HG03469 (cell line): ENCODE data around the gene SUCO.
"Not testable (repeated sequence)": the region's sequence is repeated elsewhere in the genome, so short reads cannot be mapped to it uniquely, and the experiment has no call there.

Source experiments
- ATAC-seq: cut with Tn5 transposase; IDR thresholded peaks from one replicate; pipeline ENCODE4 v1.9.1; 2021; ENCODE audit warnings: mild to moderate bottlenecking, moderate library complexity, moderate number of reproducible peaks; ENCODE audit not compliant: unreplicated experiment

Gene SUCO

DNA sequence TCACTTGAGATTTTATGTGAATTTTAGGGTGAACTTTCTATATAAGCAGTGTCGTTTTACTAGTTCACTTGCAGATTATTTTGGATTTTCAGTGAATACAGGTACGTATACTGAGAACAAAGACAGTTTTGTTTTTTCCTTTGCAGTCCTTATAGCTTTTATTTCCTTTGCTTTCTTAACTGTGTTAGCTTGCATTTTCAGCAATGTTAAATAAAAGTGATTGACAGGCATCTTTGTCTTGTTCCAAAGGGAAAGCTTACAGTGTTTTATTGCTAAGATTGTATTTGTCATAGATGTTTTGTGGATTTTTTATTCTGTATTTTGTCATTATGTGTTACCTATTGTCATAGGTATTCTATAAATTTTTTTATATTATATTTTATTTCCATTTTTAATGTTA is 72.7 kb downstream of the SUCO start:
- ATAC-seq, result no peak

- no peak for ATAC-seq
Observed at GRCh38 chr1:172607145-172607544, 74.2 kb downstream of the SUCO start.

- no peak for ATAC-seq
Observed at GRCh38 chr1:172608098-172608601, 75.2 kb downstream of the SUCO start.

- no peak for ATAC-seq
Observed at GRCh38 chr1:172609528-172609927, 76.6 kb downstream of the SUCO start.

- ATAC-seq, result no peak
Observed at GRCh38 chr1:172612478-172612877, 79.5 kb downstream of the SUCO start.

DNA sequence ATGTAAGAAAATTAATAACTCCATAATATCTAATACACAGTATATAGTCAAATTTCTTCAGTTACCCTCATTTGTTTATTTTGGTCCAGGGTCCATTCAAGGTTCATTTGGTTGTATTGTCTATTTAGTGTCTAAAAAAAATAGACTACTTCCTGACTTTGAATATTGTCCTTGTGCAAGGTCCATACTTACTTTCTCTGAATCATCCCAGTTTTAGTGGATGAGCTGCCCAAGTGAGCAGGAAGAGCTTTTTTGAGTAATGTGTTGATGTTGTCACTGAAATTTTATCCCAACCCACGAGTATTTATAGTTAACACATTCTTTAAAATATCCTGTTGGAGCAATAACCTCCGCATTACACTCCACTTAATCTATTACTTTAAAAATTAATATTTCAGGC is 80.3 kb downstream of the SUCO start:
- no peak for ATAC-seq

DNA sequence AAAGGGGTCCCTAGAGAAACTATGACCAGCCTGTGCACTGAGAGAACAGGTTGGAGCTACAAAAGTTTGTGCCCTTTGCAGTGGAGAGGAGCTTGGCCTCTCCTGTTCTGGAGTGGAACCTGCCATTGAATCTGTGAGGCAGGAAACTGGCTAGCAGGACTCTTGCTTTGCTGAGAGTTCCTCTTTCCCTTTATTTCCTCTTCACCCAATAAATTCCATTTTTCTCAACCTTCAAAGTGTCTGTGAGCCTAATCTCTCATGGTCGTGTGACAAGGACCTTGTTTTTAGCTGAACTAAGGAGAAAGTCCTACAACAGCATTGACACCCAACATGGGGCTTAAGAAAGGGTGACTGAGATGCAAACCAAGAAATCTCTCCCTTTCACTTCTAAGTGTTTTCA is 83.2 kb downstream of the SUCO start:
- ATAC-seq, result no peak

DNA sequence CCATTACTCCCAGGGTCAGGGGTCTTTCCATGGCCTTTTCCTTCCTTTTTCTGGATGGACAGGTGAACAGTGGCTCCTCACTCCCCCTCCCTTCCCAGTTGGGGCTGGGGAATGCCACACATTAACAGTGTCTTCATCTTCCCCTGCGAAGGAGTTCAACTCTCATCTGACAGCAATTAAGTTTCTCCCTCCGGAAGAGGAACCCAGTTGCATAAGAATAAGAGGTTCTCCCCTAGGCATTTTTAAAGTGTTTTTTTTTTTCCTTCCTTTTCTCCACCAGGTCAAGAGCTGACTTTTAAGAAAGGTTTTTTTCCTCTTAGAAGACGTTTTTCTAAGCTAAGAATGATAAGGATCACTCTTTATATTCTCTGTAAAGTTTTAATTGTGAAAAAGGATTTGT is 83.7 kb downstream of the SUCO start:
- no peak for ATAC-seq

- ATAC-seq, result not testable (repeated sequence)
Observed at GRCh38 chr1:172620603-172621002, 87.7 kb downstream of the SUCO start.

GRCh38 chr1:172622541-172622940 is 89.6 kb downstream of the SUCO start:
- ATAC-seq, result no peak

- ATAC-seq, result no peak
Observed at GRCh38 chr1:172623748-172624147, 90.8 kb downstream of the SUCO start.

DNA sequence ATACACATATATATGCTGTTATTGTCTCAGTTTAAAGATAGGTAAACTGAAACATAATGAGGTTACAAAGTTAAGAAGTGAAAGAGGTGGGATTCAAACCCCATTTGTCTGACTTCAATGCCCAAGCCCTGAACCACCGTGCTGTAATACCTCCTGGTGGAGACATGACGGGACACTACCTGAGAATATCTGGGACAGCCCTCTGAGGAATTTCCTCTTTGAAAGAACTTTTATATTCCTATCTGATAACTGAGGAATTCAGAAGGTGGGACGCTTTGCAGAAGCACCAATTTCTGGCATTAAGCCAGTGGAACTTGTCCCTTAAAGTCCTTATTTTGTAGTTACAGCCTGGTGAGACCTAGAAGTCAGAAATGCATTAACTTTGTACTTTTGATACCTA is 93.9 kb downstream of the SUCO start:
- no peak for ATAC-seq

DNA sequence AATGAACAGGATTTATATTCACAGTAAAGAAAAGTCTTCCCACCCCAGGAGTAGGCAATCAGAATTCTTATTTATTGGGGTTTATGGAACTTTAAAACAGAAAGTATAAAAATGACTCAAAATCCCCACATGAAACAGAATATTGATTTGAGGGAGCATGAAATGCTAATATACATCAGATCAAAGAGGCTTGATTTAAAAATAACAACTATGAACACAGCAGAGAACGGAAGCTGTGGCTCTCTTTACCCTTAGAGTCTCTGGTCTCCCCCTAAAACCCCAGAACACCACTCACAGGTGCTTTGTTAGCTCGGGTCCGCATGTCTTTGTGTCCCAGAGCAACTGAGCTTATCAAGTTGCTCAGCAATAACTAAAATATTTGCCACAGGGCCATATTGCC is 94.8 kb downstream of the SUCO start:
- ATAC-seq, result no peak

DNA sequence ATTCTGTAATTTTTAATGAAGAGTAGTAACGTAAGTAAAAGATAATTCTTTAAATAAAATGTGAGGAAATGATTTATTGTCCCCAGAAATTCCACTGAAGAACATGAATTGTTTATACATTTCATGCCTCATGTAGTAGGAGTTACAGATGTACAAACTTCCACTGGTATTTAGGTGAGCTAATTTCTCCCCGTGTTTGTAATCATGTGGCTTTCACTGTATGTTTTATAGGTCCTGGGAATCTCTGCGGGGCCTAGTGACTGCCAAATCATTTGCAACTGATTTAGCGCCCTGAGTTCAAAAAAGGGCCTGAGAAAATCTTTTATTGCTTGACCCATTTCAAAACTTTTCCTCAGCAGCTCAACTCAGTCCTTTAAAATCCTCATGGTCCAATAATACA is 95.5 kb downstream of the SUCO start:
- no peak for ATAC-seq

GRCh38 chr1:172629170-172629569 is 96.2 kb downstream of the SUCO start:
- ATAC-seq, result no peak

GRCh38 chr1:172629638-172630037 is 96.7 kb downstream of the SUCO start:
- ATAC-seq, result no peak

GRCh38 chr1:172630056-172630818 is 97.3 kb downstream of the SUCO start:
- ATAC-seq, result no peak

DNA sequence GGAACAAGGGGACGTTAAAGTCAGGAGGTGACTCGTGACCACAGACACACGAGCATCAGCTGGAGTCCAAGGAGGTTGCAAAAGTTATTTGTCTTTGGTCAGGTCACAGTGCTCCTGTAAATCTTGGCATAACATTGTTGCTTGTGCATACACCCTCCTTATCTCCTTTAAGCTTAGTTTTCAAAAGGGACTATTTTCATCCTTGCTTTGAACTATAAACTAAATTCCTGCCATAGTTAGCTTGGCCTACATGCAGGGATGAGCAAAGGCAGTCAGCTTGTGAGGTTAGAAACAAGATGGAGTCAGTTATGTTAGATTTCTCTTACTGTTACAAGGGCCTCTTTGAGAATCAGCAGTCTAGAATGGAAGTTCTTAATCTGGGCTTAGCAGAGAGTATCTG is 97.9 kb downstream of the SUCO start:
- no peak for ATAC-seq

- ATAC-seq, result no peak
Observed at GRCh38 chr1:172637522-172637921, 104.6 kb downstream of the SUCO start.

DNA sequence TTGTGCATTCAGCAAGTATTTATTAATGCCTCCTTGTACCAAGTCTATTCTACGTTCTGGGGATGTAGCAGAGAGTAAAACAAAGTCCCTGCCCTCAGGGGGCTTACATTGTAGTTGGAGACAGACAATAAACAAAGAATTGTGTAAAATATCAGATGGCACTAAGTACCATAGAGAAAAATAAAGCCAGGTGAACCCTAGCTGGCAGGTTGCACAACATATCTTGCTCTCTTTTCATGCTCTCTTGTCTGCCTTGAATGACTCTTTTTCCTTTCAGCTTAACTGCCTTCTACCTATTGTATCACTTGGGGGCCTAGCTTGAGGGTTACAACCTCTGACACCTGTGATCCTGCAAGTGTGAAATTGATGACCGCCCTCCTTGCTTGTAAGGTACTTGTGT is 105.3 kb downstream of the SUCO start:
- no peak for ATAC-seq

DNA sequence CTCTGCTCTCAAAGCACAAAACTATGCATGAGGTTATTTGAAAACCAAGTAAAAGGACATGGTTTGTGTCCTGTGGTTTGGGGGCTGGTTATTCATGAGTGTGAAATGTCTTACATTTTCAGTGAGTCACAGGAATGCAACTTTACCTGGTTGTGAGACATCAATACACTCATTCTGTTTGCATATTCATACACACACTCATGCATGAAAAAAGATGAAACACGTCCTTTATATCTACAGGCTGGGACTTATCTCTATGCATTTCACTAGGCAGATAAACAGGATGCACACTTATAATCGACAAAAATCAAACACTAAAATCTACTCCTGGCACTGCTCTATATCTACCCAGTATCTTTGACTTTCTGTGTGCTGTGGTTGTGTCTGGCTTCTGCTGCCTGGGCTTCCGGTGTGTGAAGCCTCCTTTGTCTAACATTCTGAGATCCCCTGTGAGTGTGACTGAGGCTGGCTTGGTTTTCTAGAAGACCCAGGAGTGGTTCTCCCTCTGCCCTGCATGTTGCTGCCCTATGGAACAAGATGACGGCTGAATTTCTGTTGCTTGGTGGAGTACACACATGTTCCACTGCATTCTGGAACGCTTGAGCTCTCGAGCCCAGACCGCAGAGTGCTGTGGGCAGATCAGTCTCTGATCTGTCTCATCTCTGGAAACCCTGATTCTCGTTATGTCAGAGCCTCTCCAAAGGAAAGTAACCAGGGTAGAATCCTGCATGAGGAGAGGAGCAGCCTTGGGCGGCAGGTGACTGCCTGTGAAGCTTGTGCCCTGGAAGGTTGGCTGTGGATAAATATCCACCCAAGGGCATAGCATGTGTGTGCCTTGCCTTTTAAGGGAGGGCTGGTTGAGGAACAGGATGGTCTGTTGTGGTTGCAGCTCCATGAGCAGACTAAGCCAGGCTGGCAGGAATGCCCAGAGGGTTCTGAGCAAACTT is 106.2 kb downstream of the SUCO start:
- ATAC-seq, result no peak

DNA sequence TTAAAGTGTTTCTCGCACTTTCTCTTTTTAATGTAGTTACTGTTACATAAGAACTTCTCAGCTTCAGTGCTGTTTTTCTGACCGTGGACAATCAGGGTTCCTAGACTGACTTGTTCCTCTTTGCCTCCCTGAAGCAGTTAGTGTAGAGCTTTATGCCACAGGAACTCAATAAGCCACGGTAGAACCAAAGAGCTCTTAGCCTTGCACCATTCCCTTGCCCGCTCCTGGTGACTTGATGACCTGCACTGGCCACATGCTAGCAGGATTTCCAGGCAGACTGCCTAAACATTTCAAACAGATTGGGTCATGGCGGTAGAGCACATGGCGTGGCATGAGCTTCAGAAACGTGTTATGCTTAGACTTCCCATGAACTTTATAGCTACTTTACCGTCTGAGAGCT is 107.2 kb downstream of the SUCO start:
- no peak for ATAC-seq
